Panc1 (cell line): ENCODE data around the gene AGAP4. TPM values are rescaled to one million over a fixed set of nuclear protein-coding genes. Genes with fewer than 3 reads are reported as not detected.

Experiments
- ATAC-seq: fragments of 200-7000 bp; cut with Tn5 transposase; 2 replicates; pipeline ENCODE4 v1.9.1; 2020; ENCODE audit warnings: mild to moderate bottlenecking, moderate library complexity
- BruUV-seq: library from RNA; stranded (reverse); fragments of 400-500 nt; replicated peaks from 2 replicates; lab custom pipeline; 2021; lab: Mats Ljungman, UMichigan
- CTCF ChIA-PET: fragments of 300-600 bp; sonication (Branson Sonifier 250); formaldehyde crosslinking; loops from one replicate; lab custom pipeline; 2022; ENCODE audit warnings: antibody characterized with exemption; lab: Charles Lee
- POLR2A ChIA-PET: fragments of 300-600 bp; sonication (Branson Sonifier 250); formaldehyde crosslinking; loops from one replicate; lab custom pipeline; 2022; ENCODE audit warnings: antibody characterized with exemption; lab: Charles Lee
- DNase-seq: peaks from one replicate; pipeline ENCODE4 v3.0.0-alpha.2; 2010; ENCODE audit warnings: low read depth, low spot score
- H3K27ac ChIP-seq: 2 replicates; pipeline ENCODE4 v1.5.1; 2011; ENCODE audit warnings: mild to moderate bottlenecking, low read length, inconsistent platforms
- H3K27me3 ChIP-seq: fragments of 200-500 bp; sonication (Bioruptor generic); 2 replicates; pipeline ENCODE4 v1.6.0; 2014; ENCODE audit warnings: low read length, inconsistent platforms; ENCODE audit not compliant: control insufficient read depth, insufficient read depth
- H3K36me3 ChIP-seq: fragments of 200-500 bp; sonication (Bioruptor generic); 2 replicates; pipeline ENCODE4 v1.5.1; 2014; ENCODE audit warnings: inconsistent platforms, mild to moderate bottlenecking, low read length, moderate library complexity; ENCODE audit not compliant: control insufficient read depth, insufficient read depth
- H3K4me1 ChIP-seq: 2 replicates; pipeline ENCODE4 v1.5.1; 2011; ENCODE audit warnings: inconsistent platforms, mild to moderate bottlenecking, low read length, moderate library complexity; ENCODE audit not compliant: control insufficient read depth, insufficient read depth
- H3K4me3 ChIP-seq, 2 experiments: 2 replicates each; pipeline ENCODE4 v1.5.1; 2011 to 2012; ENCODE audit warnings: low read depth in 2 of 2, low read length in 2 of 2, mild to moderate bottlenecking in 2 of 2, inconsistent platforms in 1 of 2, moderate library complexity in 1 of 2
- H3K9me3 ChIP-seq: fragments of 200-500 bp; sonication (Bioruptor generic); 2 replicates; pipeline ENCODE4 v1.5.1; 2014; ENCODE audit warnings: low read depth, mild to moderate bottlenecking, inconsistent platforms, low read length, moderate library complexity; ENCODE audit not compliant: control insufficient read depth, insufficient read depth
- CTCF ChIP-seq: fragments of 450-650 bp; IDR thresholded peaks from 2 replicates; pipeline ENCODE4 v1.5.1; 2017; ENCODE audit warnings: mild to moderate bottlenecking
- POLR2AphosphoS5 ChIP-seq: IDR thresholded peaks from 2 replicates; pipeline ENCODE4 v1.6.1; 2012; ENCODE audit warnings: mild to moderate bottlenecking, low read depth, low read length, moderate library complexity
- REST ChIP-seq, 2 experiments: IDR thresholded peaks; 2 replicates each; pipeline ENCODE4 v1.6.1; 2011 to 2012; ENCODE audit warnings: low read depth in 2 of 2, control low read depth in 1 of 2, low read length in 1 of 2, mild to moderate bottlenecking in 1 of 2, moderate library complexity in 1 of 2; ENCODE audit not compliant: insufficient read depth in 1 of 2
- SIN3A ChIP-seq: IDR thresholded peaks from 2 replicates; pipeline ENCODE4 v1.6.1; 2012; ENCODE audit warnings: low read depth, mild to moderate bottlenecking, low read length, moderate library complexity, borderline replicate concordance; ENCODE audit not compliant: insufficient read depth
- TCF7L2 ChIP-seq: IDR thresholded peaks from 2 replicates; pipeline ENCODE4 v1.6.1; 2011; ENCODE audit warnings: mild to moderate bottlenecking, low read depth, low read length, inconsistent platforms
- in situ Hi-C: cut with HindIII; loops from 2 replicates; pipeline ENCODE4 v1.10.0; 2016; ENCODE audit warnings: low sequenced_read_pairs, low pct_unique_long_range_greater_than_20kb
- intact Hi-C: fragments of 100-400 bp; cut with micrococcal nuclease; formaldehyde crosslinking; loops from one replicate; pipeline ENCODE4 v1.10.0; 2022; ENCODE audit not compliant: unreplicated experiment
- total RNA-seq: library from RNA; stranded (reverse); gene quantifications from one replicate; pipeline ENCODE4 v1.2.1, GENCODE V29; 2021; ENCODE audit not compliant: unreplicated experiment

Gene AGAP4
- total RNA-seq, 1 experiment from 2014 or later: 18.1 TPM

DNA sequence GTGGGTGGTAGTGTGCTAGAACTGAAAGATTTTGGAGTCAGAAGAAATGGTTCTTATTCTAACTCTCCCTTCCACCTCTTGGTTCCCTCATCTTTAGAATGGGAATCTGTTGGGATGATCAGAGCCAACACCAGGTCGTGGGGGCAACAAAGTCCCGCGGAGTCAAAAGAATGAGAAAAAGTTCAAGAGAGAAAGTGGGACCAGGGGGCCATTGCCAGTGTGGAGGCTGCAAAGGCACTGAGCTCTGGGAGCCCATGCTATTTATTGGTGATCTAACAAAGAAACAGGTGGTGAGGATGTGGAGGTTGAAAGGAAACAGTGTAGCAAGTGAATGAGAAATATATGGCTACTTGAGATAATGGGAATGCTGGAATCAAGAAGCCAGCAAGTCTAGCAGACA is 29.4 kb downstream of the AGAP4 start:
- ChIA-PET POLR2A (no interaction called here), CTCF (no interaction called here)
- no peaks in the 10 kb centered on the region for H3K27me3 ChIP-seq
- no peak overlapping the region for H3K4me3 ChIP-seq
- DNase-seq: no peak
- no peaks in the 10 kb centered on the region for H3K4me1 ChIP-seq
- TF ChIP-seq SIN3A (no peak), TCF7L2 (no peak), POLR2AphosphoS5 (no peak), CTCF (no peak), REST (IDR thresholded peaks at IDR 0.05; ENCODE audit: insufficient read depth in 1 of 2, low read depth in 2 of 2, low read length in 1 of 2) (no peak)
- ATAC-seq: no peak
- intact Hi-C loops (no loop called here), in situ Hi-C loops (no loop called here)
- no peaks in the 10 kb centered on the region for H3K36me3 ChIP-seq
- no peak overlapping the region for H3K27ac ChIP-seq
- no TSS peak for BruUV-seq
- no peaks in the 10 kb centered on the region for H3K9me3 ChIP-seq

- intact Hi-C loops: no loop called here
These were observed 30.0 kb downstream of the AGAP4 start for GRCh38 chr10:45817130-45817859.

More at GRCh38 chr10:45817130-45817859, 30.0 kb downstream of the AGAP4 start:
- Histone ChIP-seq H3K4me1 (no peaks in the 10 kb centered on the region), H3K9me3 (no peaks in the 10 kb centered on the region), H3K27me3 (no peaks in the 10 kb centered on the region), H3K27ac (no peak overlapping the region), H3K4me3 (no peak overlapping the region), H3K36me3 (no peaks in the 10 kb centered on the region)
- no peak for TF ChIP-seq CTCF
- no peak for TF ChIP-seq SIN3A
- TF ChIP-seq REST (IDR thresholded peaks at IDR 0.05; ENCODE audit: insufficient read depth in 1 of 2, low read depth in 2 of 2, low read length in 1 of 2): no peak
- no peak for TF ChIP-seq TCF7L2
- ChIA-PET CTCF (no interaction called here), POLR2A (no interaction called here)
- in situ Hi-C loops: no loop called here
- DNase-seq: no peak
- no TSS peak for BruUV-seq
- no peak for ATAC-seq
